HFFc6 (cell line): ENCODE measurements around the gene GPR151. TPM values are rescaled to one million over a fixed set of nuclear protein-coding genes. Genes with fewer than 3 reads are reported as not detected.

ENCODE experiments used
- DNase-seq: peaks from one replicate; pipeline ENCODE4 v3.0.0-alpha.2; 2018
- H3K27ac Mint-ChIP-seq: 2 replicates; pipeline ENCODE4 v1.8.0; 2020; ENCODE audit warnings: mild to moderate bottlenecking, mixed read lengths
- H3K27me3 Mint-ChIP-seq: 2 replicates; pipeline ENCODE4 v1.8.0; 2021; ENCODE audit warnings: mild to moderate bottlenecking, moderate library complexity, mixed read lengths; ENCODE audit not compliant: insufficient read depth
- H3K36me3 Mint-ChIP-seq: 2 replicates; pipeline ENCODE4 v1.8.0; 2021; ENCODE audit warnings: low read depth, mixed read lengths
- H3K4me1 Mint-ChIP-seq: 2 replicates; pipeline ENCODE4 v1.8.0; 2020; ENCODE audit warnings: low read depth, mixed read lengths
- H3K4me3 Mint-ChIP-seq: 2 replicates; pipeline ENCODE4 v1.8.0; 2020; ENCODE audit warnings: mild to moderate bottlenecking, moderate library complexity, mixed read lengths
- H3K9me3 Mint-ChIP-seq: 2 replicates; pipeline ENCODE4 v1.8.0; 2020; ENCODE audit warnings: mild to moderate bottlenecking, mixed read lengths
- CTCF ChIP-seq: fragments of 200-600 bp; sonication (generic); IDR thresholded peaks from 2 replicates; pipeline ENCODE4 v1.5.0; 2021; ENCODE audit warnings: antibody characterized with exemption, mild to moderate bottlenecking
- total RNA-seq, 6 experiments: library from RNA; stranded (reverse); fragmentation: NEBNext Ultra II Directional; extraction: Animal tissue kit (Norgen Biotek cat#: 25700); gene quantifications; 2 replicates in 1 of 6; 3 replicates in 5 of 6; pipeline ENCODE4 v1.2.3, GENCODE V29; 2021

Gene GPR151
- total RNA-seq, 6 experiments from 2014 or later = not detected

GRCh38 chr5:146484714-146485391 lies 31.1 kb downstream of the GPR151 start:
- TF ChIP-seq CTCF = no peak
- H3K9me3 Mint-ChIP-seq = no peaks in the 10 kb centered on the region
- no peaks in the 10 kb centered on the region for H3K4me1 Mint-ChIP-seq
- DNase-seq = no peak
- H3K27ac Mint-ChIP-seq = no peak overlapping the region
- peaks cover 54% of the 10 kb centered on the region for H3K36me3 Mint-ChIP-seq
- no peak overlapping the region for H3K4me3 Mint-ChIP-seq
- no peaks in the 10 kb centered on the region for H3K27me3 Mint-ChIP-seq

DNA sequence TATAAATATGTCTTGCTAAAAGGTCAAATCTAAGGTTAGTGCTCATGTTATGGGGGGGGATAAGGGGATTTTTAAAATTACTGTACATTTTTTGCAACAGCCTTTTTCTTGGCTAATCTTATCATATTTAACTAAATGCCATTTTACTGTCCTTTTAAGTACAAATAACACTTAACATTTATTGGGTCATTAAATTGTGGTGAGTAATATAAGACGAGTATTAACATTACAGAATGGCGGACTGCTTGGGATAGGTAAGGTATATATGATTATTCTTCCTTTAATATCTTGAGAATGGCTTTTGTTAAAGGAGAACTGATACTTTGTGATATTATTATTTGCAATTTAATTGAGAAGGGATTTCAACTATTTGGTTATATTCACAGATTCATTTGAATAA lies 33.2 kb downstream of the GPR151 start:
- no peak overlapping the region for H3K4me3 Mint-ChIP-seq

GRCh38 chr5:146475906-146476305 lies 40.1 kb downstream of the GPR151 start:
- DNase-seq = no peak
- TF ChIP-seq CTCF = no peak
- Mint-ChIP-seq H3K4me1 (peaks cover 12% of the 10 kb centered on the region; the same call in 1 of the 2 replicates), H3K9me3 (no peaks in the 10 kb centered on the region), H3K4me3 (no peak overlapping the region), H3K27me3 (no peaks in the 10 kb centered on the region), H3K27ac (no peak overlapping the region), H3K36me3 (peaks cover 37% of the 10 kb centered on the region)

More for the DNA sequence above, 33.2 kb downstream of the GPR151 start:
- peaks cover 44% of the 10 kb centered on the region for H3K36me3 Mint-ChIP-seq
- H3K27ac Mint-ChIP-seq = no peak overlapping the region
- H3K27me3 Mint-ChIP-seq = no peaks in the 10 kb centered on the region
- DNase-seq = no peak
- no peaks in the 10 kb centered on the region for H3K4me1 Mint-ChIP-seq
- H3K9me3 Mint-ChIP-seq = no peaks in the 10 kb centered on the region
- no peak for TF ChIP-seq CTCF

- peaks cover 12% of the 10 kb centered on the region; the same call in 1 of the 2 replicates for H3K4me1 Mint-ChIP-seq
- H3K36me3 Mint-ChIP-seq = peaks cover 34% of the 10 kb centered on the region
- no peak overlapping the region for H3K4me3 Mint-ChIP-seq
- TF ChIP-seq CTCF = peak; percentile 72
- H3K9me3 Mint-ChIP-seq = no peaks in the 10 kb centered on the region
- H3K27me3 Mint-ChIP-seq = no peaks in the 10 kb centered on the region
- no peak overlapping the region for H3K27ac Mint-ChIP-seq
- no peak for DNase-seq
Measured at GRCh38 chr5:146475190-146475780, 40.7 kb downstream of the GPR151 start.

- Mint-ChIP-seq H3K9me3 (no peaks in the 10 kb centered on the region), H3K4me1 (peaks cover 12% of the 10 kb centered on the region; the same call in 1 of the 2 replicates), H3K27ac (no peak overlapping the region), H3K27me3 (no peaks in the 10 kb centered on the region), H3K4me3 (no peak overlapping the region), H3K36me3 (peaks cover 33% of the 10 kb centered on the region)
- DNase-seq = no peak
- no peak for TF ChIP-seq CTCF
Measured at GRCh38 chr5:146474065-146474464, 41.9 kb downstream of the GPR151 start.
